Stimulated activated naive B cell treated with anti-CD40 and anti-IgM and Interleukin-4, amounts not matched to agents 10 μg/mL and 1 μg/mL and 100 μg/mL, for 72 hours (primary cell): ENCODE results near the gene CYP4Z1.
"Not testable (repeated sequence)": the region's sequence is repeated elsewhere in the genome, so short reads cannot be mapped to it uniquely, and the experiment has no call there.

Source experiments
- ATAC-seq, 2 donors: fragments of 150-1000 bp; cut with Tn5 transposase; replicated peaks; 2 replicates each; pipeline ENCODE4 v1.10.0; 2021; ENCODE audit warnings: moderate library complexity in 1 of 2
- DNase-seq: peaks from one replicate; pipeline ENCODE4 v3.0.0; 2021
- H3K27ac Mint-ChIP-seq: one replicate; pipeline ENCODE4 v1.8.0; 2022; ENCODE audit warnings: mild to moderate bottlenecking, mixed read lengths
- H3K27me3 Mint-ChIP-seq, 2 donors: one replicate each; pipeline ENCODE4 v1.8.0; 2022; ENCODE audit warnings: mixed read lengths in 2 of 2
- H3K36me3 Mint-ChIP-seq, 2 donors: one replicate each; pipeline ENCODE4 v1.8.0; 2022; ENCODE audit warnings: mixed read lengths in 2 of 2, mild to moderate bottlenecking in 1 of 2
- H3K4me1 Mint-ChIP-seq, 2 donors: one replicate each; pipeline ENCODE4 v1.8.0; 2022; ENCODE audit warnings: mixed read lengths in 2 of 2, mild to moderate bottlenecking in 1 of 2
- H3K4me3 Mint-ChIP-seq, 2 donors: one replicate each; pipeline ENCODE4 v1.8.0; 2022; ENCODE audit warnings: mild to moderate bottlenecking in 2 of 2, mixed read lengths in 2 of 2, moderate library complexity in 1 of 2
- H3K9me3 Mint-ChIP-seq, 2 donors: one replicate each; pipeline ENCODE4 v1.8.0; 2022; ENCODE audit warnings: mixed read lengths in 2 of 2, mild to moderate bottlenecking in 1 of 2

Gene CYP4Z1

GRCh38 chr1:47143654-47144053, 76.6 kb downstream of the CYP4Z1 start:
- H3K4me1 Mint-ChIP-seq, DNase-seq, H3K4me3 Mint-ChIP-seq, H3K36me3 Mint-ChIP-seq, ATAC-seq, H3K27ac Mint-ChIP-seq, H3K9me3 Mint-ChIP-seq: not testable (repeated sequence)
- peaks cover 24 to 25% of the 10 kb centered on the region in 2 donors for H3K27me3 Mint-ChIP-seq

- DNase-seq, ATAC-seq, H3K27ac Mint-ChIP-seq: not testable (repeated sequence)
Measured at GRCh38 chr1:47146495-47146894, 79.5 kb downstream of the CYP4Z1 start.

GRCh38 chr1:47147047-47147785, 80.2 kb downstream of the CYP4Z1 start:
- Mint-ChIP-seq H3K4me3 (no peak overlapping the region), H3K4me1 (no peaks in the 10 kb centered on the region), H3K27me3 (peaks cover 28 to 37% of the 10 kb centered on the region in 2 donors), H3K9me3 (no peaks in the 10 kb centered on the region), H3K36me3 (no peaks in the 10 kb centered on the region), H3K27ac (no peak overlapping the region)
- ATAC-seq (no peak), DNase-seq (no peak)

More at GRCh38 chr1:47146495-47146894, 79.5 kb downstream of the CYP4Z1 start:
- H3K9me3 Mint-ChIP-seq, H3K4me1 Mint-ChIP-seq, H3K4me3 Mint-ChIP-seq, H3K36me3 Mint-ChIP-seq: not testable (repeated sequence)
- H3K27me3 Mint-ChIP-seq: peaks cover 30 to 44% of the 10 kb centered on the region in 2 donors

- H3K4me3 Mint-ChIP-seq, ATAC-seq, H3K9me3 Mint-ChIP-seq, H3K4me1 Mint-ChIP-seq, H3K27ac Mint-ChIP-seq, DNase-seq, H3K36me3 Mint-ChIP-seq: not testable (repeated sequence)
- peaks cover 31 to 35% of the 10 kb centered on the region in 2 donors for H3K27me3 Mint-ChIP-seq
Measured at GRCh38 chr1:47149162-47149561, 82.1 kb downstream of the CYP4Z1 start.

- not testable (repeated sequence) for DNase-seq, ATAC-seq, H3K27ac Mint-ChIP-seq, H3K4me3 Mint-ChIP-seq, H3K36me3 Mint-ChIP-seq, H3K4me1 Mint-ChIP-seq
- Mint-ChIP-seq H3K27me3 (peaks cover 24 to 33% of the 10 kb centered on the region in 2 donors), H3K9me3 (peaks cover 17 to 20% of the 10 kb centered on the region in 2 donors)
Measured at GRCh38 chr1:47156457-47156856, 89.4 kb downstream of the CYP4Z1 start.

- not testable (repeated sequence) for ATAC-seq, H3K36me3 Mint-ChIP-seq, H3K4me1 Mint-ChIP-seq, DNase-seq, H3K27ac Mint-ChIP-seq, H3K4me3 Mint-ChIP-seq
- peaks cover 33 to 37% of the 10 kb centered on the region in 2 donors for H3K27me3 Mint-ChIP-seq
- H3K9me3 Mint-ChIP-seq: peaks cover 19 to 20% of the 10 kb centered on the region in 2 donors
Measured at GRCh38 chr1:47157957-47158356, 90.9 kb downstream of the CYP4Z1 start.

GRCh38 chr1:47160716-47161115, 93.7 kb downstream of the CYP4Z1 start:
- ATAC-seq (no peak), DNase-seq (no peak)
- no peak overlapping the region for H3K27ac Mint-ChIP-seq
- H3K4me3 Mint-ChIP-seq: no peak overlapping the region
- peaks cover 0 to 4% of the 10 kb centered on the region in 2 donors for H3K36me3 Mint-ChIP-seq
- peaks cover 4 to 14% of the 10 kb centered on the region in 2 donors for H3K9me3 Mint-ChIP-seq
- H3K4me1 Mint-ChIP-seq: no peaks in the 10 kb centered on the region
- peaks cover 24 to 39% of the 10 kb centered on the region in 2 donors for H3K27me3 Mint-ChIP-seq

GRCh38 chr1:47161298-47162040, 94.4 kb downstream of the CYP4Z1 start:
- ATAC-seq (no peak), DNase-seq (no peak)
- Mint-ChIP-seq H3K27ac (no peak overlapping the region), H3K9me3 (peaks cover 0 to 9% of the 10 kb centered on the region in 2 donors), H3K36me3 (no peaks in the 10 kb centered on the region), H3K4me3 (no peak overlapping the region), H3K27me3 (peaks cover 22 to 38% of the 10 kb centered on the region in 2 donors), H3K4me1 (no peaks in the 10 kb centered on the region)

GRCh38 chr1:47164552-47164951, 97.5 kb downstream of the CYP4Z1 start:
- Mint-ChIP-seq H3K27ac (no peak overlapping the region), H3K27me3 (peaks cover 44 to 59% of the 10 kb centered on the region in 2 donors), H3K9me3 (peaks cover 0 to 11% of the 10 kb centered on the region in 2 donors), H3K4me1 (no peaks in the 10 kb centered on the region), H3K4me3 (no peak overlapping the region), H3K36me3 (no peaks in the 10 kb centered on the region)
- ATAC-seq (no peak), DNase-seq (no peak)
